ENCODE results near the gene ADAMTS12.

Gene ADAMTS12

DNA sequence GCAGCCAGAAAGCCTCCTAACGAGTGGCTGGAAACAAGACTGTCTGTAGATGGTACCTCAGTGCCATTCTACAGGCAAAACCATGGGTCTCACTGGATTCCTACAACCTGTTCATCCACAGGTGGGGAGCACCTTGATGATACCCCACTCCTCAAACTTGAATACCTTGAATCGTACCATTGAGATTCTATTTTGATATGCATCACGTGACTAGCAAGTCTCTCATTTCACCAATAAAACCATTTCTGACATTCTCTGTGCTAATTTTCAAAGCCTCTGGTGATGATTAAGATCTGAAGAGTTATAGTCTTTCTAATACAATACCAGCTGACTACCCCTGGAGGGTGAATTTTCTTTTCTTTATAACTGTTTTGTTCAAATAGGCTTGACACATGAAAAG is 188.9 kb downstream of the ADAMTS12 start:
- no peak for DNase-seq (ENCODE audit: low spot score)
- TF ChIP-seq, protein P1, sequence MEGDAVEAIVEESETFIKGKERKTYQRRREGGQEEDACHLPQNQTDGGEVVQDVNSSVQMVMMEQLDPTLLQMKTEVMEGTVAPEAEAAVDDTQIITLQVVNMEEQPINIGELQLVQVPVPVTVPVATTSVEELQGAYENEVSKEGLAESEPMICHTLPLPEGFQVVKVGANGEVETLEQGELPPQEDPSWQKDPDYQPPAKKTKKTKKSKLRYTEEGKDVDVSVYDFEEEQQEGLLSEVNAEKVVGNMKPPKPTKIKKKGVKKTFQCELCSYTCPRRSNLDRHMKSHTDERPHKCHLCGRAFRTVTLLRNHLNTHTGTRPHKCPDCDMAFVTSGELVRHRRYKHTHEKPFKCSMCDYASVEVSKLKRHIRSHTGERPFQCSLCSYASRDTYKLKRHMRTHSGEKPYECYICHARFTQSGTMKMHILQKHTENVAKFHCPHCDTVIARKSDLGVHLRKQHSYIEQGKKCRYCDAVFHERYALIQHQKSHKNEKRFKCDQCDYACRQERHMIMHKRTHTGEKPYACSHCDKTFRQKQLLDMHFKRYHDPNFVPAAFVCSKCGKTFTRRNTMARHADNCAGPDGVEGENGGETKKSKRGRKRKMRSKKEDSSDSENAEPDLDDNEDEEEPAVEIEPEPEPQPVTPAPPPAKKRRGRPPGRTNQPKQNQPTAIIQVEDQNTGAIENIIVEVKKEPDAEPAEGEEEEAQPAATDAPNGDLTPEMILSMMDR (IDR thresholded peaks at IDR 0.05; ENCODE audit: extremely low read depth, missing control alignments) = no peak

DNA sequence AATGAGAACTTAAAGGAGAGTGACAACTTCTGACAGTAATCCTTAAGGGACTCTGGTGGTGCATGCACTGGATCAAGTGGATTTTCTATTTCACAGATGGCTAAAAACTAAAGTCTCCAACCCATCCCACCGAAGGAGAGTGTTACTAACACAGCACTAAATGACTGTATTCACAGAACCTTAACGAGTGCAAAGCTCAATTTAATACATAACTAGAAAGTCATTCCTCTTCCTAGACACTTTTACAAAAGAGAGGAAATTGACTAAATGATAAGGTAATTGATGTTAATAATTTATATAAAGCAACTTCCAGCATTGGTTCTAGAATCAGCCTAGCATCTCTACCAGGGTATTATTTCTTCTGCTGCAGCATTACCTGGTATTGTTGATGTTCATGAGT is 189.8 kb downstream of the ADAMTS12 start:
- TF ChIP-seq, protein P1 (IDR thresholded peaks at IDR 0.05; ENCODE audit: extremely low read depth, missing control alignments) = no peak

GRCh38 chr5:33701251-33701650 is 190.5 kb downstream of the ADAMTS12 start:
- DNase-seq (ENCODE audit: low spot score) = no peak
- TF ChIP-seq, protein P1 (IDR thresholded peaks at IDR 0.05; ENCODE audit: extremely low read depth, missing control alignments) = no peak

More for the DNA sequence above, 189.8 kb downstream of the ADAMTS12 start:
- no peak for DNase-seq (ENCODE audit: low spot score)

- no peak for DNase-seq (ENCODE audit: low spot score)
- TF ChIP-seq, protein P1 (IDR thresholded peaks at IDR 0.05; ENCODE audit: extremely low read depth, missing control alignments) = no peak
These were observed 195.4 kb downstream of the ADAMTS12 start for GRCh38 chr5:33696411-33696810.

DNA sequence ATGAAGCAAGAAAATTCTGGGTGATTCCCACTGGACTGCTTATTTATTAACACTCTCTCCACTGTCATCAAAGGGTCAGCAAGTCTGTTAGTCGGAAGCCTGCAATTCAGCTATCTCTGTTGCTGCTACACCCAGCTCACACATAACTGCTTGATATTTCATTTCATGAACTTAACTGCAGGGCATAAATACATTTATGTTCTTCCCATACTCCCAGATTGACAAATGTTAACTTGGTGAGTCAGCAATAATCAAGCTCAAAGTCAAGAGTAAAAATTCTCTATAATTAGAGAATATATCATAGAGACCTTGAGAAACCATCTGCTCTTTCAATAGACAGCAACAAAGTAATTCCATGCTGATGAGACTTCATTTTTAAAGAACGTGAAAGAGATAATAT is 198.8 kb downstream of the ADAMTS12 start:
- DNase-seq (ENCODE audit: low spot score) = no peak
- TF ChIP-seq, protein P1 (IDR thresholded peaks at IDR 0.05; ENCODE audit: extremely low read depth, missing control alignments) = no peak

GRCh38 chr5:33691856-33692255 is 199.9 kb downstream of the ADAMTS12 start:
- no peak for DNase-seq (ENCODE audit: low spot score)
- TF ChIP-seq, protein P1 (IDR thresholded peaks at IDR 0.05; ENCODE audit: extremely low read depth, missing control alignments) = no peak

- DNase-seq (ENCODE audit: low spot score) = no peak
- TF ChIP-seq, protein P1 (IDR thresholded peaks at IDR 0.05; ENCODE audit: extremely low read depth, missing control alignments) = no peak
These were observed 201.2 kb downstream of the ADAMTS12 start for GRCh38 chr5:33690374-33691135.
